ENCODE results near the gene GNMT.

GRCh38 chr6:42963855-42964605 is 3.5 kb downstream of the GNMT start:
- TF ChIP-seq CTCF (IDR thresholded peaks at IDR 0.05; ENCODE audit: poor library complexity, severe bottlenecking) (no peak), EP300 (conservative IDR thresholded peaks at IDR 0.05; ENCODE audit: poor library complexity, severe bottlenecking) (no peak)

Measured in neural cell (in vitro differentiated cells).